Lower leg skin (tissue), 3 donors: Measurements from ENCODE around the gene FAM24B.

ENCODE experiments used
- POLR2A ChIP-seq, 2 donors: fragments of 450-650 bp; IDR thresholded peaks; one replicate each; pipeline ENCODE4 v1.6.1; 2016 to 2017; ENCODE audit warnings: antibody characterized with exemption in 2 of 2, mild to moderate bottlenecking in 1 of 2, moderate library complexity in 1 of 2
- TF ChIP-seq, protein P1 (sequence below), 3 donors: fragments of 450-650 bp; IDR thresholded peaks; one replicate each; pipeline ENCODE4 v1.5.1; 2016; ENCODE audit warnings: antibody characterized with exemption in 3 of 3, mild to moderate bottlenecking in 3 of 3, moderate library complexity in 2 of 3

DNA sequence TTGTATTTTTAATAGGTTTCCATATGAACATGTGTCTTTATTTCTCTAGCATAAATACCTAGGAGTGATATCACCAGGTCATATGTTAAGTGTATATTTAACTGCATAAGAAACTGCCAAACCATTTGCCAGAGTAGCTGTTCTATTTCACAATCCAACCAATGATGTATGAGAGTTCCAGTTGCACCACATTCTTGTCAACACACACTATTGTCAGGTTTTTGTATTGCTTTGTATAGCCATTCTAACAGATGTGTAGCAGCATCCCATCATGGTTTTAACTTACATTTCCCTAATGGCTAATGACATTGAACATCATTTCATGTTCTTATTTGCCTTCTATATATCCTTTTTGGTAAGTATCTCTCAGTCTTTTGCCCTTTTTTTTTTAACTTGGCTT lies 37.8 kb downstream of the FAM24B start:
- TF ChIP-seq, protein P1, sequence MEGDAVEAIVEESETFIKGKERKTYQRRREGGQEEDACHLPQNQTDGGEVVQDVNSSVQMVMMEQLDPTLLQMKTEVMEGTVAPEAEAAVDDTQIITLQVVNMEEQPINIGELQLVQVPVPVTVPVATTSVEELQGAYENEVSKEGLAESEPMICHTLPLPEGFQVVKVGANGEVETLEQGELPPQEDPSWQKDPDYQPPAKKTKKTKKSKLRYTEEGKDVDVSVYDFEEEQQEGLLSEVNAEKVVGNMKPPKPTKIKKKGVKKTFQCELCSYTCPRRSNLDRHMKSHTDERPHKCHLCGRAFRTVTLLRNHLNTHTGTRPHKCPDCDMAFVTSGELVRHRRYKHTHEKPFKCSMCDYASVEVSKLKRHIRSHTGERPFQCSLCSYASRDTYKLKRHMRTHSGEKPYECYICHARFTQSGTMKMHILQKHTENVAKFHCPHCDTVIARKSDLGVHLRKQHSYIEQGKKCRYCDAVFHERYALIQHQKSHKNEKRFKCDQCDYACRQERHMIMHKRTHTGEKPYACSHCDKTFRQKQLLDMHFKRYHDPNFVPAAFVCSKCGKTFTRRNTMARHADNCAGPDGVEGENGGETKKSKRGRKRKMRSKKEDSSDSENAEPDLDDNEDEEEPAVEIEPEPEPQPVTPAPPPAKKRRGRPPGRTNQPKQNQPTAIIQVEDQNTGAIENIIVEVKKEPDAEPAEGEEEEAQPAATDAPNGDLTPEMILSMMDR (IDR thresholded peaks at IDR 0.05) = no peak
- no peak for TF ChIP-seq POLR2A (IDR thresholded peaks at IDR 0.05)
